HG02943 (cell line): ENCODE data around the gene CYP2E1.
"Not testable (repeated sequence)": the region's sequence is repeated elsewhere in the genome, so short reads cannot be mapped to it uniquely, and the experiment has no call there.

Source experiments
- ATAC-seq: cut with Tn5 transposase; IDR thresholded peaks from one replicate; pipeline ENCODE4 v1.9.1; 2021; ENCODE audit warnings: mild to moderate bottlenecking, low read depth, moderate library complexity; ENCODE audit not compliant: unreplicated experiment

Gene CYP2E1

DNA sequence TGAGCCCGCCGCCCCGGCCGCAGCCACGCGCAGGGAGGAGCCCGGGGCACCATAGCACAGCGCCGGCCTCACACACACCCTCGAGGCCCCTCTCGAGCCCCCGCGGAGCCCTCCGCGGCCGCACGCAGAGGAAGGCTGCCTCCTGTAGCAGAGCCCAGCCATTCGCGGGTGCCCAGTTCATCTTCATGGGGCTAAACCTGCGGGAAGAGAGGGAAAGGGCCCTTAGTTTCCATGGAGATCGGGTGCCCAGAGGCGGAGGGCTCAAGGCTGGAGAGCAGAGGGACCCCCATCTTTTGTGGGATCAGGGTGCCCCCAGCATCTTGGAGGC, 41.1 kb downstream of the CYP2E1 start:
- ATAC-seq = no peak

DNA sequence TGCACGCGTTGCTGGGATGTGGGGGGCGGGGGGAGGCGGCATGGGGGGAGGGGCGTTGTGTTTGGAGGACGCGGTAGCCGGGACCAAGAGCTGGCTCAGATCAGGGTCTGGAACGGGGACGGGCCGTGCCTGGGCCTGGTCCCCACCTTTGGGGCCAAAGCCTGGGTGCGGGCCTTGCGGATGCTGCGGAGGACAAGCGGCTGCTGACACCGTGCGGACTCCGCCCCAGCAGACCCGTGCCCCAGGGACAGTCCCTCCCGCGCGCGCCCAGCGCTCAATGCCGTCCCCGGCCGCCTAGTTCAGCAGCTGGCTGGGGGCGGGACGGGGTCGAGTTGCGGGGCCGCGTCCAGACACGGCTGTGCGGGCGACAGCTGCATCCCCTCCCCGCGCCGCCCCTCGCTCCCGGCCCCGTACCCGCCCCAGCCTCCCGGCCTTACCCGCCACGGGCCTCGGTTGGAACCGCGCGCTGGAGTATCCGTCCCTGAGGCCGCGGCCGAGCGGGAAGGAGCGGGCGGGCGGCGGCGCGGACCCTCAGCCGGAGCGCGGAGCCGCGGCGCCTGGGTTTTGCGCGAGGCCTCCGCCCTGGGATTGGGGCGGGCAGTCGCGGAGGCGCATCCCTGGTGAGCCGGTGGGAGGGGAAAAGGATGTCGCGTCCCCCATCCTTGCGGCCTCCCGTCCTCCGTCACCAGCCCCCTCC, 41.8 kb downstream of the CYP2E1 start:
- not testable (repeated sequence) for ATAC-seq

DNA sequence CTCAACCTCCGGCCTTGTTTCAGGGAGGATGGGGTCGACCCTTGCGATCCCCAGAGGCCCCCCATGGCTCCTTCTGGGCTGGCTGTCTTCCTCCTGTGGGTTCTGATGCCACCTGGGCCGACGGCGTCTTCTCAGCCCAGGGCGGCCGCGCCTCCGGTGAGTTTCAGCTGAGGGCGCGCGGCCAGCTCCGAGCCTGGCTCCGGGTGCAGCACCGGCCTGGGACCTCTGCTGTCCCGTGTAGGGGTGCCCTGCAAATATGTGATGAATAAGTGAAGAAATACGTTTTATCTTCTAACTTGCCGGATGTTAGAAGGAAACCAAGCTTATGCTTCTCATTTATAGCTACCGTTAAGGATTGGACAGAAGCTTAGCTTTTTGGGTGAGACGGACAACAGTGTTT, 42.6 kb downstream of the CYP2E1 start:
- ATAC-seq = not testable (repeated sequence)

DNA sequence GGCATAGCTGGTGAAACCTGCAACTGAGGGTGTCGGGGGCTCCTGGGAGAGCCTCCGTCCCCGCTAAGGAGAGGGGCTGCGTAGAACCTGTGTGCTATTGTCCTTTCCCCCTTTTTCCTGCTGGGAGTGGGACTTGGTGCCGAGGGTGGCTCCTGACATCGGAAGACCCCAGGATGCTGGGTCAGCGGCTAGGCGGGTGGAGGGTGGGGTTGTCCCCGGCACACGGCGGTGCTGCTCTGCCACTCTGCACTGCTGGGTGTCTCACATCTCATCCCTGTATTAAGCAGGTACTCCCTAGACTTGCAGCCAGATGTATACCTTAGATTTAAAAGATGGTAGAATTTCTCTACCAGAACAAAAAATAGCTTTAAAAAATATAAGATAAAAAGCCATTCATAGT, 44.9 kb downstream of the CYP2E1 start:
- not testable (repeated sequence) for ATAC-seq

DNA sequence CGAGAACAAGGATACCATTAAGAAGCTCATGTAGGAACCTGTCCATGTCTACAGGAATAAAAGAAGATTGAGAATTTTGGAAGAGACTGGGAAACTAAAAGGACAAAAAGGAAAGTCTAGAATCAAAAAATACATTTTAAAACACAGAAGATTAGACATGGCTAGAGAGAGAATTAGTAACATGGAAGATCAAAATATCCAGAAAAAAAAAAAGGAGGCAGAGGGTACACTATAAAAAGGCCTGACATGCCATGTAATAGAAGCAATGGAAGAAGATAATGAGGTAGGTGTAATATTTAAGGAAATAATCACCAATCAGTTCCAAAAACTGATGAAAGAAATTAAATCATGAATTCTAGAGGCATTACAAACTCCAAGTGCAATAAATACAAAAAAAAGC, 46.3 kb downstream of the CYP2E1 start:
- ATAC-seq = not testable (repeated sequence)

DNA sequence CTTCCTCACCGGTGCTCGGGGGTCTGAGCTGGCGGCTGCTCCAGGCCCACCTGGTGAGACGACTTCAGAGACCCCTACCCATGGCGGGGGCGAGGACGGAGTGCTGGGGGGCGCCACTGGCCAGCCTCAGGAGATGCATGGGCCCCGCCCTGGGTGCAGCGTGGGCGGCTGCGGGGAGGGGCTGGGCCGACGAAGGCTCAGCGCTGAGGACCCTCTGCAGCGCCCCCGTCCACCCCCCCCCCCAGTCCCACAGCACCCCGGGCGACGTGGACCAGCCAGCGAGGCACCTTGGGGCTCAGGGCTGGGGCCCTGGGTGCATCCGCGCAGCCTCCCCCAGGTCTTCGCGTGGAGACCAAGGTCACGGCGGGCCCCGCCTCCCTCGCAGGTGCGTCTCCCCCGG, 49.9 kb downstream of the CYP2E1 start:
- not testable (repeated sequence) for ATAC-seq
